ENCODE measurements around the gene PTPN11.

Gene PTPN11

DNA sequence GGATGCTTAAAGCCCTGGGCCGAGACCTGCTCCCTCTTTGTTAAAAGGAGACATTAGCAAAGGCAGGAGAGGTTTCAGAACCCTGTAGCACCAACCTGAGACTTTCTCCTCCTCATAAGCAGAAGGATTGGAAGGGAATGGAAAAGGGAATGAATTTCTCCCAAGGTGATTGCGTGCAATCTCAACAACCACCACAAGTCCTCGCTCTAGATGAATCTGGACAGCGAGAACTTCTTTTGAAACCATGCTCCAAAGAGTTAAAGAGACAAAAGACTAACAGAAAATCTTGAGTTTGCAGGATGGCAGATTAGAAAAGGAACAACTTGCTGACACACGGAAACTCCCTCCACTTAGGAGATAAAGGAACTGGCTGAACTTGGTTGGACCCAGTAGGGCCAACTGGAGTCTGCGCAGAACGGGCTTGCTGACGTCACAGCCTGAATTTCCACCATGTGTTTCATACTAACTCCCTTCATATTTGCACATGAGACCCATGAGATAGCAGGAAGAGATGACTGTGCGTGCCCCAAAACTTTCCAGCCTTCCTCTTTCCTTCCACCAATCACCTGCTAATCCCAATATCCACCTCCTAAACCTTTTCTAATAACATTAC is 137.0 kb downstream of the PTPN11 start:
- DNase-seq = no peak

DNA sequence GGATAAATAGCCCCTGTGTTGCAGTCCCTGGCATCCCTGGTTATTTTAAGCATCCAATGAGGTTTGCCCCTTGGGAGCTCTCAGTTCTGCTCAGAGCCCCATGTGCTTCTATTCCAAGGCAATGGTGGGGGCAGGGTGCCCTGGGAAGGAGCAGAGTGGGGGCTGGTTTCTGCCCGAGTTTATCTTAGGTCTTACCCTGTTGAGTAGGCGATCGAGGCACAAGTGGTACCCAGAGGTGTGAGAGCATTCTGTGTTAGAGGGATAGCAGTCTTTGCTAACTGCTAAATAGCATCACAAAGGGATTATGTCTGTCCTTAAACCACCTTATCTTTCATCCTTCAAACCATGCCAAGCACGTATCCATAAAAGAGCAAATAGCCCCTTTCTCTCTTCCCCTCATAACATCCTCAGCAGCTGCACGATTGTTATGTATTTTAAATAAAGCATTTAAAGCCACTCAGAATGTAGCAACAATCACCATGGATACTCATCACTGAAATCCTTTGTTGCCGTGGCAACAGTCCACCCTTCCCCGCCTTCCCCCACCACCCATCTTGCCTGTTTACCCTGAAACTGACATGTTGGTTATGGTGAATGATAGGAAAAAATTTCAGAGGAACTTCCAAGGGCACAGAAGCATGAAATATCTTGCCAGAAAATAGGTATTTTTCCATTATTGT is 139.3 kb downstream of the PTPN11 start:
- DNase-seq = no peak
